ENCODE data around the gene HDAC11.
A peak's percentile ranks its signal among the peaks of the same experiment; 100 is the strongest.

- TF ChIP-seq POLR2A (IDR thresholded peaks at IDR 0.05) (no peak), POLR2AphosphoS5 (IDR thresholded peaks at IDR 0.05) (no peak)
- TF ChIP-seq, protein P1, sequence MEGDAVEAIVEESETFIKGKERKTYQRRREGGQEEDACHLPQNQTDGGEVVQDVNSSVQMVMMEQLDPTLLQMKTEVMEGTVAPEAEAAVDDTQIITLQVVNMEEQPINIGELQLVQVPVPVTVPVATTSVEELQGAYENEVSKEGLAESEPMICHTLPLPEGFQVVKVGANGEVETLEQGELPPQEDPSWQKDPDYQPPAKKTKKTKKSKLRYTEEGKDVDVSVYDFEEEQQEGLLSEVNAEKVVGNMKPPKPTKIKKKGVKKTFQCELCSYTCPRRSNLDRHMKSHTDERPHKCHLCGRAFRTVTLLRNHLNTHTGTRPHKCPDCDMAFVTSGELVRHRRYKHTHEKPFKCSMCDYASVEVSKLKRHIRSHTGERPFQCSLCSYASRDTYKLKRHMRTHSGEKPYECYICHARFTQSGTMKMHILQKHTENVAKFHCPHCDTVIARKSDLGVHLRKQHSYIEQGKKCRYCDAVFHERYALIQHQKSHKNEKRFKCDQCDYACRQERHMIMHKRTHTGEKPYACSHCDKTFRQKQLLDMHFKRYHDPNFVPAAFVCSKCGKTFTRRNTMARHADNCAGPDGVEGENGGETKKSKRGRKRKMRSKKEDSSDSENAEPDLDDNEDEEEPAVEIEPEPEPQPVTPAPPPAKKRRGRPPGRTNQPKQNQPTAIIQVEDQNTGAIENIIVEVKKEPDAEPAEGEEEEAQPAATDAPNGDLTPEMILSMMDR (IDR thresholded peaks at IDR 0.05), result peak; percentile 27 to 64 (median 56)
Observed at GRCh38 chr3:13461169-13462124, 18.7 kb upstream of the HDAC11 start.

Data from upper lobe of left lung (tissue), 4 donors.